Ovary (tissue), 9 donors: ENCODE data around the gene NR4A1. TPM values are rescaled to one million over a fixed set of nuclear protein-coding genes. Genes with fewer than 3 reads are reported as not detected.

ENCODE experiments used
- DNase-seq, 5 donors: peaks; one replicate each; pipeline ENCODE4 v3.0.0-alpha.2; 2019 to 2020
- H3K27ac ChIP-seq, 2 donors: fragments of 200-600 bp; one replicate each; pipeline versions ENCODE4 v1.5.1 to v1.8.0; 2019 to 2022
- H3K27me3 ChIP-seq: fragments of 200-600 bp; one replicate; pipeline ENCODE4 v1.8.0; 2022
- H3K36me3 ChIP-seq: fragments of 200-600 bp; sonication (generic); one replicate; pipeline ENCODE4 v1.5.1; 2019
- H3K4me1 ChIP-seq: one replicate; pipeline ENCODE4 v1.8.1; 2013; ENCODE audit warnings: mild to moderate bottlenecking, moderate library complexity; ENCODE audit not compliant: insufficient read depth
- H3K4me3 ChIP-seq: fragments of 200-600 bp; sonication (generic); one replicate; pipeline ENCODE4 v1.5.1; 2017
- H3K9me3 ChIP-seq, 2 donors: fragments of 200-600 bp in 1 of 2; sonication (generic) in 1 of 2; one replicate each; pipeline versions ENCODE4 v1.5.1 to v1.8.1; 2013 to 2019; ENCODE audit warnings: mild to moderate bottlenecking in 1 of 2, moderate library complexity in 1 of 2
- CTCF ChIP-seq, 3 donors: fragments of 450-650 bp in 2 of 3; fragments of 200-600 bp in 1 of 3; IDR thresholded peaks; one replicate each; pipeline versions ENCODE4 v1.5.1 to v1.8.0; 2016 to 2022; ENCODE audit warnings: antibody characterized with exemption in 3 of 3, mild to moderate bottlenecking in 1 of 3
- EP300 ChIP-seq: sonication (generic); formaldehyde crosslinking; IDR thresholded peaks from one replicate; pipeline ENCODE4 v1.6.1; 2017; ENCODE audit warnings: antibody characterized with exemption
- POLR2A ChIP-seq: fragments of 450-650 bp; IDR thresholded peaks from one replicate; pipeline ENCODE4 v1.6.1; 2017; ENCODE audit warnings: antibody characterized with exemption, mild to moderate bottlenecking, moderate library complexity
- WGBS, 3 donors: extraction: QIAGEN DNeasy Blood & Tissue Kit in 1 of 3; methylation state at CpG; one replicate each; pipeline versions ENCODE4 v1.1.5 to v1.1.7; 2013 to 2017; 5-methylcytosine and 5-hydroxymethylcytosine counted together
- intact Hi-C, 4 donors: fragments of 100-400 bp; cut with DNase I; formaldehyde crosslinking; loops; one replicate each; pipeline versions ENCODE4 v1.11.0 to v1.15.1; 2022 to 2023
- polyA plus RNA-seq, 2 donors: library from polyadenylated mRNA; stranded (reverse); fragments of 200-250 nt in 1 of 2; fragments of 350-450 nt in 1 of 2; fragmentation: Illumina TruSeq in 1 of 2; extraction: RNeasy Lipid Tissue Mini Kit (QIAGEN cat#74804) in 1 of 2; gene quantifications; one replicate each; pipeline ENCODE4 v1.2.3, GENCODE V29; 2013 to 2014
- total RNA-seq, 7 donors: library from RNA; depleted of rRNA in 2 of 7; stranded (reverse); fragments of >200 nt in 2 of 7; fragmentation: NEBNext Ultra II Directional in 3 of 7; extraction: Animal tissue kit (Norgen Biotek cat#: 25700) in 3 of 7; gene quantifications; one replicate each; pipeline versions ENCODE4 v1.1.0 to v1.2.4, GENCODE V29; 2016 to 2023
- donor health status: DM: no; HTN: no; CAD: no; lungs with moderate emphysema.
- donor health status: DM: no; HTN: no; CAD: no.
- donor health status: Bipolar disorder and iron deficiency.
- donor health status: DM: yes; HTN: yes; CAD: no.
- donor health status: DM: no; HTN: no; CAD: no.
- donor health status: DM: yes; HTN: yes; CAD: no.

NR4A1 gene
- total and polyA plus RNA-seq, 9 donors = 41.7 to 1,603 (median 246) TPM

GRCh38 chr12:52042706-52043385, 8.4 kb upstream of the NR4A1 start:
- Histone ChIP-seq H3K27me3 (no peaks in the 10 kb centered on the region), H3K4me3 (no peak overlapping the region), H3K27ac (peak overlapping the region; percentile 92 to 94), H3K36me3 (no peaks in the 10 kb centered on the region), H3K4me1 (peaks cover 24% of the 10 kb centered on the region), H3K9me3 (no peaks in the 10 kb centered on the region)
- intact Hi-C loops = loop anchor here in 1 of 4 donors (10.0 kb wide), 1 partner anchor 1002 kb away; no protein-coding TSS in a partner anchor
- TF ChIP-seq EP300 (peak; percentile 31), POLR2A (no peak), CTCF (IDR thresholded peaks at IDR 0.05) (no peak)
- WGBS, 3 donors = 65 to 69% (median 67%) methylated on average over 8 of the region's 8 CpGs
- DNase-seq = peak; percentile 61 to 72 (median 68)

GRCh38 chr12:52043386-52044212, 7.6 kb upstream of the NR4A1 start:
- no peaks in the 10 kb centered on the region for H3K36me3 ChIP-seq
- peaks cover 24% of the 10 kb centered on the region for H3K4me1 ChIP-seq
- H3K27ac ChIP-seq = peak overlapping the region; percentile 92 to 94
- DNase-seq = peak; percentile 37 to 67 (median 64)
- WGBS, 3 donors = 53 to 61% (median 59%) methylated on average over 19 to 21 of the region's 21 CpGs
- H3K9me3 ChIP-seq = no peaks in the 10 kb centered on the region
- intact Hi-C loops = loop anchor here in 1 of 4 donors (10.0 kb wide), 1 partner anchor 1001 kb away; no protein-coding TSS in a partner anchor
- no peak for TF ChIP-seq CTCF (IDR thresholded peaks at IDR 0.05)
- no peak for TF ChIP-seq POLR2A
- TF ChIP-seq EP300 = no peak
- no peaks in the 10 kb centered on the region for H3K27me3 ChIP-seq
- no peak overlapping the region for H3K4me3 ChIP-seq

- Histone ChIP-seq H3K4me3 (no peak overlapping the region), H3K9me3 (no peaks in the 10 kb centered on the region), H3K36me3 (no peaks in the 10 kb centered on the region), H3K27ac (peak overlapping the region; percentile 92 to 94), H3K4me1 (peaks cover 24% of the 10 kb centered on the region), H3K27me3 (no peaks in the 10 kb centered on the region)
- WGBS, 3 donors = 5 to 11% (median 6%) methylated on average over 18 of the region's 18 CpGs
- peak; percentile 92 to 96 (median 94) for DNase-seq
- intact Hi-C loops = loop anchor here in 1 of 4 donors (10.0 kb wide), 1 partner anchor 1000 kb away; no protein-coding TSS in a partner anchor
- TF ChIP-seq CTCF (IDR thresholded peaks at IDR 0.05) = no peak
- TF ChIP-seq POLR2A = peak; percentile 24
- TF ChIP-seq EP300 = peak; percentile 43
Observed at GRCh38 chr12:52044292-52044983, 6.8 kb upstream of the NR4A1 start.

GRCh38 chr12:52045794-52046199, 5.4 kb upstream of the NR4A1 start:
- 37 to 48% (median 42%) methylated on average over 4 of the region's 4 CpGs for WGBS, 3 donors
- peak in 4 of 5 donors; percentile 40 to 63 (median 52) for DNase-seq
- H3K4me3 ChIP-seq = no peak overlapping the region

More at GRCh38 chr12:52045794-52046199, 5.4 kb upstream of the NR4A1 start:
- TF ChIP-seq CTCF (IDR thresholded peaks at IDR 0.05) (no peak), POLR2A (no peak), EP300 (no peak)
- no peaks in the 10 kb centered on the region for H3K27me3 ChIP-seq
- no peaks in the 10 kb centered on the region for H3K9me3 ChIP-seq
- peaks cover 28% of the 10 kb centered on the region for H3K4me1 ChIP-seq
- H3K27ac ChIP-seq = peak overlapping the region; percentile 92 to 94
- intact Hi-C loops = loop anchor here in 1 of 4 donors (10.0 kb wide), 1 partner anchor 999 kb away; no protein-coding TSS in a partner anchor
- no peaks in the 10 kb centered on the region for H3K36me3 ChIP-seq
